Measurements from ENCODE around the gene TRA2A. TPM values are rescaled to one million over a fixed set of nuclear protein-coding genes. Genes with fewer than 3 reads are reported as not detected.

TRA2A gene
- total RNA-seq, 1 donor from 2014 or later: 25.6 TPM

- peaks cover 100% of the 10 kb centered on the region for H3K27me3 ChIP-seq (ENCODE audit: low read depth)
- H3K27ac ChIP-seq (replicated peaks): no peak overlapping the region
- peaks cover 56% of the 10 kb centered on the region for H3K4me1 ChIP-seq
- DNase-seq: no peak
- no peaks in the 10 kb centered on the region for H3K9me3 ChIP-seq (replicated peaks)
- no peak for TF ChIP-seq CTCF (IDR thresholded peaks at IDR 0.05; ENCODE audit: borderline replicate concordance)
- intact Hi-C loops (cut with micrococcal nuclease): no loop called here
- peak overlapping the region; percentile 58 for H3K4me3 ChIP-seq
- no peaks in the 10 kb centered on the region for H3K36me3 ChIP-seq
Observed at GRCh38 chr7:23471106-23471859, 60.5 kb downstream of the TRA2A start.

GRCh38 chr7:23470330-23471105 lies 61.3 kb downstream of the TRA2A start, which contains the start of gene IGF2BP3:
Gene IGF2BP3 (minus strand): TSS chr7:23470491. CDS start chr7:23470110, 381 bp downstream.
- Histone ChIP-seq H3K27me3 (ENCODE audit: low read depth) (peaks cover 100% of the 10 kb centered on the region), H3K4me1 (peaks cover 56% of the 10 kb centered on the region), H3K9me3 (replicated peaks) (no peaks in the 10 kb centered on the region), H3K27ac (replicated peaks) (no peak within 1 kb of the TSS), H3K36me3 (no peaks in the 10 kb centered on the region), H3K4me3 (peak within 1 kb of the TSS; percentile 58)
- no peak for DNase-seq
- TF ChIP-seq CTCF (IDR thresholded peaks at IDR 0.05; ENCODE audit: borderline replicate concordance): no peak
- intact Hi-C loops (cut with micrococcal nuclease): no loop called here

GRCh38 chr7:23469961-23470250 lies 61.9 kb downstream of the TRA2A start:
- Histone ChIP-seq H3K36me3 (no peaks in the 10 kb centered on the region), H3K27ac (replicated peaks) (no peak overlapping the region), H3K9me3 (replicated peaks) (no peaks in the 10 kb centered on the region), H3K4me1 (peaks cover 56% of the 10 kb centered on the region), H3K27me3 (ENCODE audit: low read depth) (peaks cover 100% of the 10 kb centered on the region), H3K4me3 (peak overlapping the region; percentile 58)
- intact Hi-C loops (cut with micrococcal nuclease): no loop called here
- TF ChIP-seq CTCF (IDR thresholded peaks at IDR 0.05; ENCODE audit: borderline replicate concordance): no peak
- DNase-seq: no peak

- Histone ChIP-seq H3K4me1 (peaks cover 53% of the 10 kb centered on the region), H3K4me3 (peak overlapping the region; percentile 58), H3K36me3 (no peaks in the 10 kb centered on the region), H3K9me3 (replicated peaks) (no peaks in the 10 kb centered on the region), H3K27ac (replicated peaks) (no peak overlapping the region), H3K27me3 (ENCODE audit: low read depth) (peaks cover 100% of the 10 kb centered on the region)
- no peak for DNase-seq
- no peak for TF ChIP-seq CTCF (IDR thresholded peaks at IDR 0.05; ENCODE audit: borderline replicate concordance)
- intact Hi-C loops (cut with micrococcal nuclease): no loop called here
Observed at GRCh38 chr7:23469150-23469960, 62.4 kb downstream of the TRA2A start.

DNA sequence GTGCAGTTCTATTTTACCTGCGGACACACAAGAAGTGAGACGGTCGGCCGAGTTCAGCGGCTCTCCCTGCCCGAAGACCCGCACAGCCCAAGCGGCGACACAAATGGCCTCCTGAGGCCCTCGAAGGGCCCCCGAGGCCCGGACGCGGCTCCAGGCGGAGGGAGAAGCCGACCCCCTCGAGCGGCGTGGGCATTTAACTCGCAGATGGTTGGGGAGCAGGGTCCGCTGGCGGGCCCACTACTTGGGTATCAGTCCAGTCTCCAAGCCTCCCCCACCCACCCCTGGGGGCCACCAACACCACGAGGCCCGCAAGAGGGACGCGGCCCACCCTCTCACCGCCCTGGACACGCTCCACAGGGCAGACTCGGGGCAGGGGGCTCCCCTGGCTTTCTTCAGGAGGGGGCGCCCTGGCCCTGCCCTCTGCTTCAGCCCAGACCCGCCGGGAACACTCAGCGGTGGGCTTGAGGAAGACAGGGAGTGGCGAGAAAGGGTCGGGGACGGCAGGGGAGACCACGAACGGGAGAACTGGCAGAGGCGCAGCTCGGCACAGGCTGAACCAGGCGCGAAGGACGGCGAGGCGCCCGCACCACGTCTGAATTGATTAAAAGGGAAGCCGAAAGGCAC lies 63.1 kb downstream of the TRA2A start:
- peaks cover 100% of the 10 kb centered on the region for H3K27me3 ChIP-seq (ENCODE audit: low read depth)
- no peaks in the 10 kb centered on the region for H3K36me3 ChIP-seq
- intact Hi-C loops (cut with micrococcal nuclease): no loop called here
- no peak for TF ChIP-seq CTCF (IDR thresholded peaks at IDR 0.05; ENCODE audit: borderline replicate concordance)
- H3K9me3 ChIP-seq (replicated peaks): no peaks in the 10 kb centered on the region
- DNase-seq: no peak
- H3K4me3 ChIP-seq: peak overlapping the region; percentile 58
- peaks cover 46% of the 10 kb centered on the region for H3K4me1 ChIP-seq
- no peak overlapping the region for H3K27ac ChIP-seq (replicated peaks)

All from left ventricle myocardium inferior (tissue), 1 donor.